Measurements from ENCODE around the gene C6orf89.

C6orf89 gene

GRCh38 chr6:36915599-36915998 lies 29.8 kb downstream of the C6orf89 start:
- TF ChIP-seq SPI1 (IDR thresholded peaks at IDR 0.05; ENCODE audit: borderline replicate concordance, low read depth) (no peak), GABPA (IDR thresholded peaks at IDR 0.05; ENCODE audit: low read depth) (no peak), POLR2AphosphoS5 (IDR thresholded peaks at IDR 0.05; ENCODE audit: low read depth) (no peak), CTCF (IDR thresholded peaks at IDR 0.05; ENCODE audit: insufficient read depth, low read length) (no peak)
- TF ChIP-seq, protein P1, sequence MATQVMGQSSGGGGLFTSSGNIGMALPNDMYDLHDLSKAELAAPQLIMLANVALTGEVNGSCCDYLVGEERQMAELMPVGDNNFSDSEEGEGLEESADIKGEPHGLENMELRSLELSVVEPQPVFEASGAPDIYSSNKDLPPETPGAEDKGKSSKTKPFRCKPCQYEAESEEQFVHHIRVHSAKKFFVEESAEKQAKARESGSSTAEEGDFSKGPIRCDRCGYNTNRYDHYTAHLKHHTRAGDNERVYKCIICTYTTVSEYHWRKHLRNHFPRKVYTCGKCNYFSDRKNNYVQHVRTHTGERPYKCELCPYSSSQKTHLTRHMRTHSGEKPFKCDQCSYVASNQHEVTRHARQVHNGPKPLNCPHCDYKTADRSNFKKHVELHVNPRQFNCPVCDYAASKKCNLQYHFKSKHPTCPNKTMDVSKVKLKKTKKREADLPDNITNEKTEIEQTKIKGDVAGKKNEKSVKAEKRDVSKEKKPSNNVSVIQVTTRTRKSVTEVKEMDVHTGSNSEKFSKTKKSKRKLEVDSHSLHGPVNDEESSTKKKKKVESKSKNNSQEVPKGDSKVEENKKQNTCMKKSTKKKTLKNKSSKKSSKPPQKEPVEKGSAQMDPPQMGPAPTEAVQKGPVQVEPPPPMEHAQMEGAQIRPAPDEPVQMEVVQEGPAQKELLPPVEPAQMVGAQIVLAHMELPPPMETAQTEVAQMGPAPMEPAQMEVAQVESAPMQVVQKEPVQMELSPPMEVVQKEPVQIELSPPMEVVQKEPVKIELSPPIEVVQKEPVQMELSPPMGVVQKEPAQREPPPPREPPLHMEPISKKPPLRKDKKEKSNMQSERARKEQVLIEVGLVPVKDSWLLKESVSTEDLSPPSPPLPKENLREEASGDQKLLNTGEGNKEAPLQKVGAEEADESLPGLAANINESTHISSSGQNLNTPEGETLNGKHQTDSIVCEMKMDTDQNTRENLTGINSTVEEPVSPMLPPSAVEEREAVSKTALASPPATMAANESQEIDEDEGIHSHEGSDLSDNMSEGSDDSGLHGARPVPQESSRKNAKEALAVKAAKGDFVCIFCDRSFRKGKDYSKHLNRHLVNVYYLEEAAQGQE (IDR thresholded peaks at IDR 0.05; ENCODE audit: insufficient replicate concordance, low read depth), result no peak

GRCh38 chr6:36916126-36916525 lies 30.4 kb downstream of the C6orf89 start:
- no peak overlapping the region for H3K4me3 ChIP-seq (replicated peaks; ENCODE audit: insufficient read depth, low read length)
- DNase-seq (ENCODE audit: low read depth in 1 of 2, low spot score in 1 of 2), result no peak
- no peaks in the 10 kb centered on the region for H3K27me3 ChIP-seq (ENCODE audit: insufficient read depth, poor library complexity, severe bottlenecking)
- H3K27ac ChIP-seq (replicated peaks), result no peak overlapping the region
- TF ChIP-seq SPI1 (IDR thresholded peaks at IDR 0.05; ENCODE audit: borderline replicate concordance, low read depth) (no peak), CTCF (IDR thresholded peaks at IDR 0.05; ENCODE audit: insufficient read depth, low read length) (no peak), GABPA (IDR thresholded peaks at IDR 0.05; ENCODE audit: low read depth) (no peak), POLR2AphosphoS5 (IDR thresholded peaks at IDR 0.05; ENCODE audit: low read depth) (no peak)
- TF ChIP-seq, protein P1 (IDR thresholded peaks at IDR 0.05; ENCODE audit: insufficient replicate concordance, low read depth), result no peak

More at GRCh38 chr6:36915599-36915998, 29.8 kb downstream of the C6orf89 start:
- Histone ChIP-seq H3K27ac (replicated peaks) (no peak overlapping the region), H3K4me3 (replicated peaks; ENCODE audit: insufficient read depth, low read length) (no peak overlapping the region), H3K27me3 (ENCODE audit: insufficient read depth, poor library complexity, severe bottlenecking) (no peaks in the 10 kb centered on the region)
- peak; percentile 5 to 43 for DNase-seq (ENCODE audit: low read depth in 1 of 2, low spot score in 1 of 2)

DNA sequence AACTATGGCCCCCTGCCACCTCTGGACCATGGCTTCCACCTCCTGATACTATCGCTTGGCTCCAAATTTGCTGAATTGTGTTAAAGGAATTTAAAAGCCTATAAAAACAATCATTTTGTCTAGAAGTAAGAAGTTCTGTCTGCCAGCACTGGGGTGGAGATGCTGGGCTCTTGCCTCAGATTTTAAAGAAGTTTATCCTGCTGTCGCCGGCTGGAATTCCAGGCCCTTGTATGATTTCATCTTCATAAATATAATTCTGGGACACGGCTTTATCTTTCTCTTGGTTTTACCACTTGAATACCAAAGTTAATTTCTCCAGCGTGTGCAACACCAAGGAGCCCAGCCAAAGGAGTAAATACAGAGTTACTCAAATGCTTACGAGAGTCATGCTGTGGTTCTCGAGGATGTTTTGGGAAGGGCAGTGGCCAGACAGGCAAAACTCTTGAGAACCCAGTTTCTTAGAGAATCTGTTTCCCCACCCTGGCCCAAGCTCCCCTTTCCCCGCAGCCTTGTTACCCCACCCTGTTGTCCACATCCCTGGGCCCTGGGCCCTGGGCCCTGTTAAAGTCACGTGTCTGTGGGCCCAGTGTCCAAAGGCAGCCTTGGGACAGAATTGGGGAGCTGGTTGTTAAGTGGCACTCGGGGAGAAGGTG lies 31.9 kb downstream of the C6orf89 start:
- DNase-seq (ENCODE audit: low read depth in 1 of 2, low spot score in 1 of 2), result no peak
- Histone ChIP-seq H3K27me3 (ENCODE audit: insufficient read depth, poor library complexity, severe bottlenecking) (no peaks in the 10 kb centered on the region), H3K27ac (replicated peaks) (no peak overlapping the region), H3K4me3 (replicated peaks; ENCODE audit: insufficient read depth, low read length) (no peak overlapping the region)
- TF ChIP-seq GABPA (IDR thresholded peaks at IDR 0.05; ENCODE audit: low read depth) (no peak), CTCF (IDR thresholded peaks at IDR 0.05; ENCODE audit: insufficient read depth, low read length) (no peak), SPI1 (IDR thresholded peaks at IDR 0.05; ENCODE audit: borderline replicate concordance, low read depth) (no peak), POLR2AphosphoS5 (IDR thresholded peaks at IDR 0.05; ENCODE audit: low read depth) (no peak)
- TF ChIP-seq, protein P1 (IDR thresholded peaks at IDR 0.05; ENCODE audit: insufficient replicate concordance, low read depth), result no peak

All from HL-60 (cell line).